K562 (cell line): ENCODE data around the gene ZMIZ1.

Experiments used
- C11orf30 ChIP-seq: fragments of 450-650 bp; IDR thresholded peaks from 2 replicates; pipeline ENCODE4 v1.6.1; 2016; ENCODE audit warnings: low read depth, mild to moderate bottlenecking
- FOXA3 ChIP-seq, 2 experiments: fragments of 450-650 bp in 1 of 2; sonication (generic) in 1 of 2; formaldehyde crosslinking; IDR thresholded peaks in 1 of 2; conservative IDR thresholded peaks in 1 of 2; 2 replicates each; pipeline versions ENCODE4 v1.4.0 to v1.8.0; 2020 to 2022; ENCODE audit warnings: mild to moderate bottlenecking in 2 of 2, missing genetic modification reagents in 1 of 2
- POLR2AphosphoS5 ChIP-seq: IDR thresholded peaks from 2 replicates; pipeline ENCODE4 v1.6.1; 2011; ENCODE audit warnings: mild to moderate bottlenecking, low read depth, low read length, moderate library complexity; ENCODE audit not compliant: control insufficient read depth, insufficient read depth
- TAF1 ChIP-seq: IDR thresholded peaks from 2 replicates; pipeline ENCODE4 v1.6.1; 2011; ENCODE audit warnings: mild to moderate bottlenecking, low read length, moderate library complexity; ENCODE audit not compliant: insufficient read depth, control insufficient read depth, severe bottlenecking; ENCODE audit errors: extremely low read depth

GRCh38 chr10:79349072-79349491 is 280.3 kb downstream of the ZMIZ1 start:
- TF ChIP-seq POLR2AphosphoS5: no peak
- no peak for TF ChIP-seq FOXA3 (CRISPR knock-in tag; conservative IDR thresholded peaks at IDR 0.05 in 1 of 2, IDR thresholded peaks at IDR 0.05 in 1 of 2)
- TF ChIP-seq TAF1: no peak
- no peak for TF ChIP-seq C11orf30
